GM12864 (cell line): Measurements from ENCODE around the gene CACNG1.

Source experiments
- DNase-seq: peaks from one replicate; pipeline ENCODE4 v3.0.0-alpha.2; 2011; ENCODE audit warnings: low read depth
- H3K4me3 ChIP-seq: 2 replicates; pipeline ENCODE4 v1.5.1; 2011; ENCODE audit warnings: mild to moderate bottlenecking, low read depth, low read length, control low read depth
- CTCF ChIP-seq: IDR thresholded peaks from 2 replicates; pipeline ENCODE4 v1.5.1; 2011; ENCODE audit warnings: low read depth, mild to moderate bottlenecking, moderate library complexity, low read length, control low read depth, inconsistent platforms; ENCODE audit errors: missing control alignments

CACNG1 gene

GRCh38 chr17:67018471-67019434 lies 25.6 kb upstream of the CACNG1 start:
- no peak overlapping the region for H3K4me3 ChIP-seq
- DNase-seq: no peak
- TF ChIP-seq CTCF: no peak

GRCh38 chr17:67019809-67020208 lies 24.5 kb upstream of the CACNG1 start:
- no peak for TF ChIP-seq CTCF
- H3K4me3 ChIP-seq: no peak overlapping the region
- DNase-seq: no peak

- DNase-seq: no peak
- no peak overlapping the region for H3K4me3 ChIP-seq
- TF ChIP-seq CTCF: no peak
Measured at GRCh38 chr17:67020293-67020766, 24.0 kb upstream of the CACNG1 start.

GRCh38 chr17:67021196-67021595 lies 23.2 kb upstream of the CACNG1 start:
- H3K4me3 ChIP-seq: no peak overlapping the region
- no peak for TF ChIP-seq CTCF
- DNase-seq: no peak

- no peak overlapping the region for H3K4me3 ChIP-seq
- TF ChIP-seq CTCF: no peak
- no peak for DNase-seq
Measured at GRCh38 chr17:67021743-67022450, 22.5 kb upstream of the CACNG1 start.

DNA sequence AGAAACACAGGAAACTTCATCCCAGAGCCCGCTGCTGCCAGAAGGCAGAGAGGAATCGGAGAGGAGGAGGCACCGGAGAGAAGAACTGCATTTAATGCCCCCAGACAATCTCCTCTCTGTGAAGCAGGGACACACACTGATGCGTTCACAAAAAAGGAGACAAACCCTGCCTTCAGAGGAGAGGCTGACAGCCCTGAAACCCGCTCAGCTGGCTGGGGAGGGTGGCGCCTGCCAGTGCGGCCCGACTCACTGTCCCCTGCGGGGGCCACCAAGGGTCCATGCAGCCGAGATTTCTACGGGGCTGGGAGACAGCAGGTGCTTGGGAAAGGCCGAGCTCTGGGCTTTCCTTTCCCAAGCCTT lies 21.9 kb upstream of the CACNG1 start:
- H3K4me3 ChIP-seq: no peak overlapping the region
- no peak for TF ChIP-seq CTCF
- DNase-seq: no peak
